Cerebellar cortex (tissue), 1 donor: ENCODE results near the gene GTPBP2.
"Not testable (repeated sequence)": the region's sequence is repeated elsewhere in the genome, so short reads cannot be mapped to it uniquely, and the experiment has no call there.

ENCODE experiments used
- DNase-seq: peaks from one replicate; pipeline ENCODE4 v3.0.0-alpha.2; 2015; ENCODE audit warnings: low spot score

GTPBP2 gene

GRCh38 chr6:43629104-43629504, at the start of gene GTPBP2:
Gene GTPBP2 (minus strand): TSS chr6:43629264. CDS start chr6:43629162, 102 bp downstream.
- peak; percentile 99 for DNase-seq

- DNase-seq = no peak
Measured at GRCh38 chr6:43678341-43678740, 49.3 kb upstream of the GTPBP2 start.

- no peak for DNase-seq
Measured at GRCh38 chr6:43677759-43678158, 48.7 kb upstream of the GTPBP2 start.

GRCh38 chr6:43676962-43677606, 48.0 kb upstream of the GTPBP2 start:
- no peak for DNase-seq

GRCh38 chr6:43674921-43675320, 45.9 kb upstream of the GTPBP2 start:
- no peak for DNase-seq

- peak; percentile 4 for DNase-seq
Measured at GRCh38 chr6:43674291-43674690, 45.2 kb upstream of the GTPBP2 start.

- peak; percentile 75 for DNase-seq
Measured at GRCh38 chr6:43673444-43674084, 44.5 kb upstream of the GTPBP2 start.

GRCh38 chr6:43671801-43672690, 43.0 kb upstream of the GTPBP2 start:
- no peak for DNase-seq

- DNase-seq = no peak
Measured at GRCh38 chr6:43671011-43671800, 42.1 kb upstream of the GTPBP2 start.

GRCh38 chr6:43670623-43670986, 41.5 kb upstream of the GTPBP2 start:
- no peak for DNase-seq

- DNase-seq = no peak
Measured at GRCh38 chr6:43669922-43670622, 41.0 kb upstream of the GTPBP2 start.

- DNase-seq = no peak
Measured at GRCh38 chr6:43669050-43669921, 40.2 kb upstream of the GTPBP2 start.

- peak; percentile 53 for DNase-seq
Measured at GRCh38 chr6:43668151-43669028, 39.3 kb upstream of the GTPBP2 start.

- DNase-seq = peak; percentile 88
Measured at GRCh38 chr6:43667245-43668150, 38.4 kb upstream of the GTPBP2 start.

- no peak for DNase-seq
Measured at GRCh38 chr6:43666196-43666920, 37.3 kb upstream of the GTPBP2 start.

GRCh38 chr6:43665376-43665775, 36.3 kb upstream of the GTPBP2 start:
- DNase-seq = no peak

- DNase-seq = not testable (repeated sequence)
Measured at GRCh38 chr6:43662948-43663347, 33.9 kb upstream of the GTPBP2 start.

GRCh38 chr6:43658161-43658560, 29.1 kb upstream of the GTPBP2 start:
- no peak for DNase-seq
